ENCODE measurements around the gene ADRA2C. TPM values are rescaled to one million over a fixed set of nuclear protein-coding genes. Genes with fewer than 3 reads are reported as not detected.

The ADRA2C gene
- polyA plus RNA-seq, 1 donor from 2014 or later = 3.0 TPM

GRCh38 chr4:3752022-3752421 is 14.2 kb upstream of the ADRA2C start:
- Histone ChIP-seq H3K9me3 (ENCODE audit: low read length) (no peaks in the 10 kb centered on the region), H3K9ac (ENCODE audit: low read length) (no peak overlapping the region), H3K9me2 (ENCODE audit: insufficient read depth, low read length) (no peaks in the 10 kb centered on the region), H3K36me3 (ENCODE audit: insufficient read depth, low read length) (no peaks in the 10 kb centered on the region), H3K4me2 (ENCODE audit: low read length) (no peak overlapping the region), H3K27ac (ENCODE audit: low read length) (no peak overlapping the region), H3F3A (ENCODE audit: insufficient read depth, low read length, poor library complexity, severe bottlenecking) (no peaks in the 10 kb centered on the region), H3K27me3 (ENCODE audit: insufficient read depth, low read depth, low read length) (no peaks in the 10 kb centered on the region), H2AFZ (ENCODE audit: low read depth, low read length) (no peak overlapping the region), H3K4me3 (ENCODE audit: low read length) (no peak overlapping the region), H4K20me1 (ENCODE audit: insufficient read depth) (no peaks in the 10 kb centered on the region), H3K79me2 (replicated peaks; ENCODE audit: insufficient read depth, low read length) (no peaks in the 10 kb centered on the region)
- TF ChIP-seq REST (IDR thresholded peaks at IDR 0.05; ENCODE audit: borderline replicate concordance) (no peak), MXI1 (conservative IDR thresholded peaks at IDR 0.05; ENCODE audit: poor library complexity, severe bottlenecking) (no peak), EP300 (conservative IDR thresholded peaks at IDR 0.05; ENCODE audit: poor library complexity, severe bottlenecking) (no peak), CTCF (IDR thresholded peaks at IDR 0.05; ENCODE audit: poor library complexity, severe bottlenecking) (no peak)

- no peaks in the 10 kb centered on the region for H3K9me2 ChIP-seq (ENCODE audit: insufficient read depth, low read length)
- no peaks in the 10 kb centered on the region for H3K79me2 ChIP-seq (replicated peaks; ENCODE audit: insufficient read depth, low read length)
- H3K36me3 ChIP-seq (ENCODE audit: insufficient read depth, low read length) = no peaks in the 10 kb centered on the region
- TF ChIP-seq EZH2 (IDR thresholded peaks at IDR 0.05; ENCODE audit: borderline replicate concordance, insufficient read depth, low read length, poor library complexity, severe bottlenecking) = no peak
- no peak for TF ChIP-seq MXI1 (conservative IDR thresholded peaks at IDR 0.05; ENCODE audit: poor library complexity, severe bottlenecking)
- TF ChIP-seq EP300 (conservative IDR thresholded peaks at IDR 0.05; ENCODE audit: poor library complexity, severe bottlenecking) = no peak
- no peak for TF ChIP-seq SMC3 (conservative IDR thresholded peaks at IDR 0.05; ENCODE audit: poor library complexity)
- no peak for TF ChIP-seq CTCF (IDR thresholded peaks at IDR 0.05; ENCODE audit: poor library complexity, severe bottlenecking)
- no peak overlapping the region for H3K9ac ChIP-seq (ENCODE audit: low read length)
- H2AFZ ChIP-seq (ENCODE audit: low read depth, low read length) = no peak overlapping the region
- H3K9me3 ChIP-seq (ENCODE audit: low read length) = no peaks in the 10 kb centered on the region
- H3K27ac ChIP-seq (ENCODE audit: low read length) = no peak overlapping the region
- no peaks in the 10 kb centered on the region for H3K27me3 ChIP-seq (ENCODE audit: insufficient read depth, low read depth, low read length)
- H3K4me2 ChIP-seq (ENCODE audit: low read length) = no peak overlapping the region
- H4K20me1 ChIP-seq (ENCODE audit: insufficient read depth) = no peaks in the 10 kb centered on the region
- no peaks in the 10 kb centered on the region for H3F3A ChIP-seq (ENCODE audit: insufficient read depth, low read length, poor library complexity, severe bottlenecking)
- H3K4me3 ChIP-seq (ENCODE audit: low read length) = no peak overlapping the region
These were observed 12.3 kb upstream of the ADRA2C start for GRCh38 chr4:3753726-3754412.

All from neural cell (in vitro differentiated cells).